NCI-H2029 treated with DMSO at 0.1 percent for 48 hours (cell line): Measurements from ENCODE around the gene PNLIPRP3.
"Not testable (repeated sequence)": the region's sequence is repeated elsewhere in the genome, so short reads cannot be mapped to it uniquely, and the experiment has no call there.

Experiments used
- DNase-seq: peaks from one replicate; lab custom pipeline; 2025; lab: John Stamatoyannopoulos, UW

Gene PNLIPRP3

GRCh38 chr10:116427671-116428070 is at the start of gene PNLIPRP3:
Gene PNLIPRP3, plus strand, starts transcription at chr10:116427847. Its CDS starts 166 bp downstream, at chr10:116428013.
- DNase-seq: no peak

GRCh38 chr10:116382290-116382689 is 45.4 kb upstream of the PNLIPRP3 start:
- no peak for DNase-seq

- DNase-seq: no peak
Measured at GRCh38 chr10:116385311-116385710, 42.3 kb upstream of the PNLIPRP3 start.

- DNase-seq: no peak
Measured at GRCh38 chr10:116385994-116386809, 41.4 kb upstream of the PNLIPRP3 start.

- not testable (repeated sequence) for DNase-seq
Measured at GRCh38 chr10:116393246-116393831, 34.3 kb upstream of the PNLIPRP3 start.

GRCh38 chr10:116395223-116395985 is 32.2 kb upstream of the PNLIPRP3 start:
- no peak for DNase-seq

- no peak for DNase-seq
Measured at GRCh38 chr10:116398224-116398623, 29.4 kb upstream of the PNLIPRP3 start.

- DNase-seq: no peak
Measured at GRCh38 chr10:116402858-116403257, 24.8 kb upstream of the PNLIPRP3 start.

GRCh38 chr10:116403740-116404250 is 23.9 kb upstream of the PNLIPRP3 start:
- no peak for DNase-seq

GRCh38 chr10:116408719-116409118 is 18.9 kb upstream of the PNLIPRP3 start:
- DNase-seq: no peak

- DNase-seq: no peak
Measured at GRCh38 chr10:116410351-116410750, 17.3 kb upstream of the PNLIPRP3 start.

GRCh38 chr10:116417821-116418220 is 9.8 kb upstream of the PNLIPRP3 start:
- DNase-seq: no peak

- no peak for DNase-seq
Measured at GRCh38 chr10:116418389-116418788, 9.3 kb upstream of the PNLIPRP3 start.

GRCh38 chr10:116421815-116422214 is 5.8 kb upstream of the PNLIPRP3 start:
- DNase-seq: no peak

- DNase-seq: no peak
Measured at GRCh38 chr10:116429288-116429977, 1.8 kb downstream of the PNLIPRP3 start.

- no peak for DNase-seq
Measured at GRCh38 chr10:116430288-116430687, 2.6 kb downstream of the PNLIPRP3 start.

GRCh38 chr10:116431598-116431997 is 4.0 kb downstream of the PNLIPRP3 start:
- no peak for DNase-seq

GRCh38 chr10:116437076-116437692 is 9.5 kb downstream of the PNLIPRP3 start:
- DNase-seq: no peak

GRCh38 chr10:116440330-116441030 is 12.8 kb downstream of the PNLIPRP3 start:
- no peak for DNase-seq

- no peak for DNase-seq
Measured at GRCh38 chr10:116444527-116445142, 17.0 kb downstream of the PNLIPRP3 start.
